ENCODE results near the gene FAM177A1. TPM values are rescaled to one million over a fixed set of nuclear protein-coding genes. Genes with fewer than 3 reads are reported as not detected.

Gene FAM177A1
- total RNA-seq, 1 experiment from 2014 or later = 46.2 TPM

DNA sequence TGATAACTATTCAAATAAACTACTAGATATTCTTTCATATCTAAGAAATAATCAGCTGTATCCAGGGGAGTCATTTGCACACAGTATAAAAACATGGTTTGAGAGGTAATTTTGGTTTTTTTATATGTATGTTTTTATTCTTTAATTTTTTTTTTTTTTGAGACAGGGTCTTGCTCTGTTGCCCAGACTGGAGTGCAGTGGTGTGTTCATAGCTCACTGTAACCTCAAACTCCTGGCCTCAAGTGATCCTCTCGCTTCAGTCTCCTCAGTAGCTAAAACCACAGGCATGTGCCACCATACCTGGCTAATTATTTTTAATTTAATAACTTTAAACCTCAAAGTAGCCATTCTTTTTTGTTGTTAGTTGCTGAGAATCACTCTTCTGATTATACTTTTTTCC lies 78.1 kb downstream of the FAM177A1 start:
- Histone ChIP-seq H3K27ac (ENCODE audit: low read depth, low read length) (no peak overlapping the region), H4K20me1 (ENCODE audit: insufficient read depth) (no peaks in the 10 kb centered on the region), H3K4me2 (ENCODE audit: low read length) (no peak overlapping the region), H3K27me3 (ENCODE audit: insufficient read depth, low read length) (no peaks in the 10 kb centered on the region), H3K36me3 (ENCODE audit: control insufficient read depth in 1 of 2, insufficient read depth in 2 of 2, low read length in 2 of 2) (no peaks in the 10 kb centered on the region), H3K9me2 (ENCODE audit: insufficient read depth) (no peaks in the 10 kb centered on the region), H3K9me3 (ENCODE audit: control insufficient read depth in 1 of 2, insufficient read depth in 1 of 2, low read depth in 1 of 2, low read length in 2 of 2) (no peaks in the 10 kb centered on the region), H3K9ac (ENCODE audit: low read length) (no peak overlapping the region), H3K4me1 (ENCODE audit: control insufficient read depth in 1 of 2, insufficient read depth in 2 of 2, low read length in 2 of 2) (peaks cover 6 to 23% of the 10 kb centered on the region in 2 experiments), H3K79me2 (ENCODE audit: insufficient read depth, low read length) (peaks cover 18% of the 10 kb centered on the region), H2AFZ (ENCODE audit: low read depth, low read length, poor library complexity, severe bottlenecking) (no peak overlapping the region), H3K4me3 (replicated peaks in 1 of 2; ENCODE audit: low read depth in 1 of 2, low read length in 2 of 2) (no peak overlapping the region)
- ChIA-PET POLR2A (no interaction called here), CTCF (no interaction called here), RAD21 (ENCODE audit: low non-redundant PET in 1 of 2, low total read pairs in 2 of 2, uncharacterized antibody in 2 of 2, unreplicated experiment in 2 of 2) (no interaction called here)
- no peak for TF ChIP-seq ZNF274 (IDR thresholded peaks at IDR 0.05; ENCODE audit: low read depth, low read length)
- no peak for TF ChIP-seq POLR2A (IDR thresholded peaks at IDR 0.05; ENCODE audit: borderline replicate concordance, extremely low read depth, insufficient read depth, insufficient read length)
- TF ChIP-seq EZH2 (IDR thresholded peaks at IDR 0.05) = no peak
- no peak for TF ChIP-seq JUND (IDR thresholded peaks at IDR 0.05)
- TF ChIP-seq ATF3 (IDR thresholded peaks at IDR 0.05) = no peak
- intact Hi-C loops (cut with micrococcal nuclease) = loop anchor here (10.0 kb wide), 1 partner anchor 691 kb away; no protein-coding TSS in a partner anchor
- ATAC-seq (no peak), DNase-seq (ENCODE audit: low read depth, low spot score) (no peak)
- no TSS peak for BruUV-seq (replicated peaks)

Other genes starting within 250 kb of the FAM177A1 start
- gene BAZ1A, start 170.9 kb upstream of the FAM177A1 start, total RNA-seq (2021; ENCODE audit: unreplicated experiment) = 24.2 TPM
- gene SRP54, start 63.3 kb upstream of the FAM177A1 start, total RNA-seq (2021; ENCODE audit: unreplicated experiment) = 53.0 TPM
- 14.1 TPM for gene PPP2R3C, start 75.7 kb downstream of the FAM177A1 start, total RNA-seq (2021; ENCODE audit: unreplicated experiment)
- gene PRORP, start 76.3 kb downstream of the FAM177A1 start, total RNA-seq (2021; ENCODE audit: unreplicated experiment) = 28.0 TPM
- gene PSMA6, start 246.1 kb downstream of the FAM177A1 start, total RNA-seq (2021; ENCODE audit: unreplicated experiment) = 194 TPM